ENCODE results near the gene SYT9.

GRCh38 chr11:7245341-7245740, 6.4 kb upstream of the SYT9 start:
- TF ChIP-seq POLR2A (IDR thresholded peaks at IDR 0.05) = no peak
- TF ChIP-seq CTCF (IDR thresholded peaks at IDR 0.05) = no peak
